ENCODE results near the gene CROCC2. TPM values are rescaled to one million over a fixed set of nuclear protein-coding genes. Genes with fewer than 3 reads are reported as not detected.

The CROCC2 gene
- total RNA-seq, 1 experiment from 2014 or later = not detected

DNA sequence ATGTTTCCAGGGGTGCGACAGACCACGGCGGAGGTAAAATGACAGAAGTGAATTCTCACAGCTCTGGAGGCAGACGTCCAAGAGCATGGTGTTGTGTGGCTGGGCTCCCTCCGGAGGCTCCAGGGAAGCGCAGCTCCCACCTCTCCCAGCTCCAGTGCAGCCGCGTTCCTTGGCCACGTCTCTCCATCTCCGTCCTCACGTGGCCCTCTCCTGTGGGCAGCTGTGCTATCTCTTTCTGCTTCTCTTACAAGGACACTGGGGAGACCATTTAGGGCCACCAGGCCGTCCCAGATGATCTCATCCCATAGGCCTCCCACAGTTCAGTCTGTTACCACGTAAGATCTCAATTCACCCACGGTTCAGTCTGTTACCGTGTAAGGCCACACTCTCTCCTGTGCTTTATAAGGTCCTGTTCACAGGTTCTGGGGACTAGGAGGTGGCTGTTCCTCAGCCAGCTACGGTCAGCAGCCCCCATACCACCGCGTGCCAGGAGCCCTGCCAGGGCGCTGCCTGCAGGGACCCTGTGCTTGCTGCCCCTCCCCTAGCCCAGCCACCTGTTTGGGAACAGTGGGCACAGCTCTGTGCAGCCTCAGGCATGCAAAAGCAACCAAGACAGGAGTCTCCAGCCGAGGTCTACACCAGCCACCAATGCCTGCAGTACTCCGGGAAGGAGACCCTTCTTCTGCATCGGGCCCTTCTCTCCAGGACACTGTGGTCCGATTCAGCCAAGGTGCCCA is 7.2 kb upstream of the CROCC2 start:
- in situ Hi-C loops (cut with HindIII; ENCODE audit: low pct_unique_long_range_greater_than_20kb, low sequenced_read_pairs) = no loop called here
- no peak for DNase-seq (ENCODE audit: low read depth, low spot score)

DNA sequence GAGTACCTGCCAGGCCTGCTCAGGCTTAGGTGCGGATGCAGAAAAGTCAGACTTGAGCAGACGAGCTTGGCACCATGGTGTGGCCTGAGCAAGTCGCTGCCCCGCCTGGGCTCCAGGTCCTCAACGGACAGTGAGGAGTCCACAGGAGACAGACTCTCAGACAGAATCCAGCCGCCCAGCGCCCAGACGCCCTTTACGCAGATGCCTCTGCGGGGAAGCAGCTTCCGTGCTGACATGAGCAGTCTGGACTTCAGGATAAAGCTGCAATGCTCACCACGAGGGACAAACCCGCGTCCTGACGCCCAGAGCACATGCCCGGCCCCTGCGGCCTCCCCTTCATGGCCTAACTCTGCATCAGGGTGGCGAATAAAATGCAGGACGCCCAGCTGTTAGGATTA is 6.7 kb upstream of the CROCC2 start:
- in situ Hi-C loops (cut with HindIII; ENCODE audit: low pct_unique_long_range_greater_than_20kb, low sequenced_read_pairs) = no loop called here
- DNase-seq (ENCODE audit: low read depth, low spot score) = no peak

DNA sequence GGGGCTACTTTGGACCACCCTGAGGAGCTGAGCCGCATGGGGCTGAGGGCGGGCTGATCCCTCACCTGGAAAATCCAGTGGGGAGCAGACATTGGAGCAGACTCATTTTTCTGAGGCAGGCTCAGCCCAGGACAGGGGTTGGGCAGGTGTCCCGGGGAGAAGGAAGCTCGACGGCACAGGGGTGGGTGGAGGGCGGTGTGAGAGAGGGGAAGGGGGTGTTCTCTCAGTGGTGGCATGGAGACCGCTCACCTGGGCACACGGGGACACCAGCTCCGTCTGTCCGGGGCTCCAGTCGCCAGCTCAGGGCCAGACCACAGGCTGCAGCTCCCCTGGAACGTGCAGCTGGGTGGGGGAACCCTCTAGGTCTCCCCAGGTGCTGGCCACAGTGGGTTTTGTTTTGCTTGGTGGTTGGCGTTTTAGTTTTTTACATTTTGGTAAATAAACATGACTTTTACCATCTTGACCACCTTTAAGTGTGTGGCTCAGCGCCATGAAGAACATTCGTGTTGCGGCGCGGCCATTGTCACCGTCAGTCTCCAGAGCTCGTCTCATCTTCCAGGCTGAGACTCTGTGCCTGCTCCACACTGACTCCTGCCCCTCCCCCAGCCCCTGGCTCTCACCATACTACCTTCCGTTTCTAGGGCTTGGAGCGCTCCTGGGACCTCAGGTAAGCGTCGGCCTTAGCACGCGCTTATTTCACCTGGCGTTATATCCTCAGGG is 5.8 kb upstream of the CROCC2 start:
- in situ Hi-C loops (cut with HindIII; ENCODE audit: low pct_unique_long_range_greater_than_20kb, low sequenced_read_pairs) = no loop called here
- DNase-seq (ENCODE audit: low read depth, low spot score) = no peak

DNA sequence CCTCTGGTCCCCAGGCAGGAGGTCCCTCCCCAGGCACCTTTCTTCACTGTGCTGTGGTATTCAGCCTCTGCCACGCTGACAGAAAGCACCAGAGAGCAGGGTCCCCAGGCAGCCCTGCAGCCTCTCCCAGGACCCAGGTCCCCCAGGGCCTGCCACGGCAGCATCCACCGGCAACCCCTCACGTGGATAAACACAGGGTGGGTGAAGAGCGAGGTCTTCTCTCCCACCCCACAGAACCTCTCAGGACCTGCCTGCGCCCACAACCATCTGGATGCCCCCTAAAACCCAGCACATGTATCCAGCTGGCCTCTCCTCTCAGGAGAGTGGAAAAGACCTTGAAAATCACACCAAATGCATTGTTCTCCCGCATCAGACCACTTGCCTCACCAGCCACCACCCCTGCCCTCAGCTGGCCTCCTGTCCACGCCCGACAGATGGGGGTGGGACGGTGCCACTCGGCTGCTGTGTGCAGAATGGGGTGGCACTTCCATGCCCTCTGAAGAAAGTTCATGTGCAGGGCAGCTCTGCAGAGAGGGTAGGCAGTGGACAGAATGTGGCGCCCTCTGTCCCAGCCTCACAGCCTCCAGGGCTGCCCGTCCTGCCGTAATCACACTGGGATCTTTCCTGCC is 4.0 kb upstream of the CROCC2 start:
- no peak for DNase-seq (ENCODE audit: low read depth, low spot score)
- in situ Hi-C loops (cut with HindIII; ENCODE audit: low pct_unique_long_range_greater_than_20kb, low sequenced_read_pairs) = no loop called here

DNA sequence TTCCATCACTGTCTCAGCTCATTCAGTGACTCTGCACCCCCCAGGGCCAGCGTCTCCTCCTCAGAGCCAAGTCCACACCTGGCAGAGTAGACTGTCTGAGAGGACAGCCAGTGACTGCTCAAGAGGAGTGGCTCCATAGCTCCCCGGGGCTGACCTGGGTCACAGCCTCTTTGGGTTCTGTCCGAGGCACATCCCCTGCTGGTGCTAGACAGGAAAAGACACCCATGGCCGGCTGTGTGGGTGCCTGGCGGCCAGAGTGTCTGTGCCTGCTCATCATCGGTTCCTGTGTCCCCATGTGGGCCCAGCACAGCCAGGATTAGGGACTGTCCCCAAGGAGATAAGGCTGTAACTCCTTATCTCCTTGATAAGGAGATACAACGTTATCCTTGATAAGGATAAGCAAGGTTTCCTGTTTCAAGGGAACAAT is 3.5 kb upstream of the CROCC2 start:
- DNase-seq (ENCODE audit: low read depth, low spot score) = no peak
- in situ Hi-C loops (cut with HindIII; ENCODE audit: low pct_unique_long_range_greater_than_20kb, low sequenced_read_pairs) = no loop called here

DNA sequence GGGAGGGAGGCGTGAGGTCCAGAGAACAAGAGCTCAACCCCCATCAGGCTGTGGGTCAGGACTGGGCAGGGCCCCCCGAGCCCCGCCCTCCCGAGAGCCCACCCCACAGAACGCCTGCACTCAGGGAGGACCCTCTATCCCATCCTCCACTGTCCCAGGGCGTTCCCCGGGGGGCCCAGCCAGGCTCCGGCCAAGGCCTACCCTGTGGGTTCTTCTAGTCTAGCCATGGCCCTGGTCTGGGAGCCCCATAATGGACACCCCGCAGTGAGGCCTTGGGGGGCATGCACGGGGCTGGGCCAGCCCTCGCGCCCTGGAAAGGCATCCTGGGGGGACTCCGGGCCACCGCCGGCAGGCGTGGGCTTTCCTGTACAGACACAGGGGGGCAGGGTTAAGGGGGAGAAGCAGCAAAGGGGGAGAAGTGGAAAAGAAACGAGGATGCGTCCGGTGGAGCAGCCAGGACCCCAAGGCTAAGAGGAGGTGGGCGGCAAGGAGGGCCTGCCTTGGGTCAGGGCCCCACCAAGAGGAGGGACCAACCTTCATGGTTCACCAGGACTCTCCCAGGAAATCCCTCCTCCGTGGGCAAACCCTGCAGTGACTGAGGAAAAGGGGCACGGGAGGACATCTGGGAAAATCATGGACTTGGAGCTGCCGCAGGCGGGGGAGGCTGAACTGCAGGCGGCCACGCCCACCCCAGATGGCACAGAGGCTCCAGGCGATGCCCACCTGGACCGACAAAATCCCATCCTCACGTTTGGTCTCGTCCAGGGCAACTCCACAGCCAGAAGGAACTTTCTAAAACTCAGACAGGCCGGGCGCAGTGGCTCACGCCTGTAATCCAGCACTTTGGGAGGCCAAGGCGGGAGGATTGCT is 2.7 kb upstream of the CROCC2 start:
- no peak for DNase-seq (ENCODE audit: low read depth, low spot score)
- in situ Hi-C loops (cut with HindIII; ENCODE audit: low pct_unique_long_range_greater_than_20kb, low sequenced_read_pairs) = no loop called here

DNA sequence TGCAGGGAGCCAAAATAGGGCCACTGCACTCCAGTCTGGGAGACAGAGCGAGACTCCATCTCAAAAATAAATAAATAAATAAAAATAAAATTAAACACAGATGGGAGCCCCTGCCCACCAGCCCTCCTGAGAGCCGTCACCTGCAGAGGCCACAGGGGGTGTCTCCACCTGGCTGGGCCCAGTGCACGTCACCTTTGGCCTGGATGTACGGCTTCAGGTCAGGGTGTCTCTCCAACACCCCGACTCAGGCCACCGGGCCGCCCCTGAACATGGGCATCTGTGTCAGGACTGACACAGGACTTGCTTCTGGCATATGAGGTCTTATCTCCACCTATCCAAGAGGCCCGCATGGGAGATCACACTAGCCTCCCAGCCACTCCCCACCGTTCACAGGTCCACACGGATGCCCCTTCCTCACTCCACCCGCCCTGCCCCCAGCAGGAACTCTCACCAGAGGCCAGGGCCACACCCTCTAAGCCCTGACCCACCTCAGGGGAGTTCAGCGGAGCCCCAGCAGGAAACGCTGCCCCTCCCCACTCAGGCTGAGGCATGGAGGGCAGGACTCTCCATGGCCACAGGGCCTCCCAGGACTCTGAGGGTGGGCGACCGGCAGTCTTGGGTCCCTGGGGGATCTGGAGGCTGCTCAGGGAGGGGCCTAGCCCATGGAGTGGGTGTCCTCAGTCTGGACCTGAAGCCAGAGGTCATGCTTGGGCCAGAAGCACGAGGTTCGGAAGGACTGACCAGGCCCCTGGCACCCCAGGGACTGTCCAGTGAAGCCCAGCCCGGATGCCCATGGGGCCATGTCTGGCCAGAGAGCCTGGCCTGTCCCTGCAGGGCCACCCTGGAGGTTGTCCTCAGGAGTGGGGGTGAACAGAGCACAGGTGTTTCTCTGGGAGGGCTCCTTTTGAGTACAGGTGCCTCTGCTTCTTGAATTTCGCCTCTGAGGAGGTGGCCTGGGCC is 1.6 kb upstream of the CROCC2 start:
- in situ Hi-C loops (cut with HindIII; ENCODE audit: low pct_unique_long_range_greater_than_20kb, low sequenced_read_pairs) = no loop called here

DNA sequence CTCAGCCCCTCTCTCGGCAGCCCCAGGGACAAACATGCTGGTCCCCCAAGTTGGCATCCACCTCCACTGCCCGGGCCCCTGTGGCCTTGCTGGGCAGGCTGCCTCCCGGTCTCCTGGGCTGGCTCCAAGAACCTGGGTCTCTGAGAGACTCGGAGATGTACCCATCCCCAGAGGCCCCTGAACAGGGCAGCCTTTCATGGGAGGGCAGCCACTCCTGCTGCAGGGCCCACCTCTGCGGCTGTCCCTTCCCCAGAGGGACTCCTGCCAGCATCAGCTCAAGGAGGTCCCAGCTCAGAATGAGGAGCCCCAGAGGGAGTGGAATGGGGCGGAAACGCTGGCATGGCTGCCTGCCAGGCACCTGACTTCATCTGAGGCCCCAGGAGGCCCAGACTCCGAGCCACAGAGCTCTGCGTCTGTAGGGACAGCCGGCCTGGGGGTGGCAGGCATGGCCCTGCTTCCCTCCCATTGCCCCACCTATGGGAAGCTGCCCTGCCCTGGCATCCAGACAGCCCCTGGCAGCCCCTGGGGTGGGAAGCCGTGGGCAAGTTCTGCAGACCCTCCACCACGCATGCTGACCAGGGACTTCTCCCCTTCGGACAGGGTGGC is 857 bp upstream of the CROCC2 start:
- in situ Hi-C loops (cut with HindIII; ENCODE audit: low pct_unique_long_range_greater_than_20kb, low sequenced_read_pairs) = no loop called here
- no peak for DNase-seq (ENCODE audit: low read depth, low spot score)

More for the DNA sequence above, 1.6 kb upstream of the CROCC2 start:
- DNase-seq (ENCODE audit: low read depth, low spot score) = no peak

DNA sequence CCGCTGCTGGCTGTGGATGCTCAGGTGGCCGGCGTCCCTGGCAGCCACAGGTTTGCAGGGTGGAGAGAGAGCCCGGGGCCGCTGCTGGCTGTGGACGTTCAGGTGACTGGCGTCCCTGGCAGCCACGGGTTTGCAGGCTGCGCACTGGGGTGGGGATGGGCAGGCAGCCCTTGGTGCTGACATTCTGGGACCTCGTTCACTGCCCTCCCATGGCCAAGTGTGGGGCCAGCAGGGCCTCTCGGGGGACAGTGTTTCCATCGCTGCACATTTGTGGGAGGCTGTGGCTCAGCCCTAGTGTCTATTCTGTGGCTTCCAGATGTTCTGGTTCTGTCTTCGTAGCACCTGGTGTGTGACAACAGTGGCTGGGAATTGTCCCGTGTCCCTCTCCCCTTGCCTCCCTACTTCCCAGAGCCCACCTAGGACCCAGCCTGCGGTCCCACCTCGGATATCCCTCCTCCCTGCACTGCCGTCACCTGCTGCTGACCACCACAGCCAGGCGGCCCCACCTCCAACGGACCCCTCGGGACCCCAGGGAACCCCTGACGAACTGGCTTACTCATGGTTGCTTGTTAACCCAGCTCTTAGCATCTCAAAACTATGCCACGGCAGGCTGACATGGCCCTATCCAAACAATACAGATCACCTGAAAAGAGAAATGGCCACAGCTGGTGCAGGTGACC is 915 bp downstream of the CROCC2 start:
- DNase-seq (ENCODE audit: low read depth, low spot score) = no peak

DNA sequence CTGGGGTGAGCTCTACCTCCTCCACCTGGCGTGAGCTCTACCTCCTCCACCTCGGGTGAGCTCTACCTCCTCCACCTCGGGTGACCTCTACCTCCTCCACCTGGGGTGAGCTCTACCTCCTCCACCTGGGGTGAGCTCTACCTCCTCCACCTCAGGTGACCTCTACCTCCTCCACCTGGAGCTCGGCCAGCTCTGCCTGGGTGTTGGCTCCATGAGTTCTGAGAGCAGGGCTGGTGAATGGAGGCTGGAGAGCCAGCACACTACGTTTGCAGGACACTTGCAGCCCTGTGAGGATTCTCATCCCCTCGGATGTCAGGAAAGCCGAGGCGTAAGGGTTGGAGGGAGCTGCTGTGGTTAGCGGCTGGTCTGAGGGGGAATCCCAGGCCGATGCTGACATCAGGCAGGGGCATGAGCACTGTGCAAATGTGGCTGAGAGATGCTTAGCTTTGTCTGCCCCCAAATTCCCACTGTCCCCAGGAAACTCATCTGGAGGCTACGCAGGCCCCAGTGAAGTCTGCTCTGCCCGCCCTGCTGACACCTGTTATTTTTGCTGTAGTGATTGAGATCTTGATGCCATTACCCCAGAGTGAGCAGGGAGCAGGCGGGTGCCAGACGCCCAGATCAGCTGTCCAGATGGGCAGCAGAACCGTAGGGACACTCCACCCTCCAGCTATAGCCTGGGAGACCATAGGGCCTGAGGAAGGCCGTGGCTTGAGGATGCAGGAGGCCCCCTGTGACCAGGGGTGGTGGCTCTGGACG is 3.3 kb downstream of the CROCC2 start:
- no peak for DNase-seq (ENCODE audit: low read depth, low spot score)
- in situ Hi-C loops (cut with HindIII; ENCODE audit: low pct_unique_long_range_greater_than_20kb, low sequenced_read_pairs) = no loop called here

More for the DNA sequence above, 915 bp downstream of the CROCC2 start:
- in situ Hi-C loops (cut with HindIII; ENCODE audit: low pct_unique_long_range_greater_than_20kb, low sequenced_read_pairs) = no loop called here

DNA sequence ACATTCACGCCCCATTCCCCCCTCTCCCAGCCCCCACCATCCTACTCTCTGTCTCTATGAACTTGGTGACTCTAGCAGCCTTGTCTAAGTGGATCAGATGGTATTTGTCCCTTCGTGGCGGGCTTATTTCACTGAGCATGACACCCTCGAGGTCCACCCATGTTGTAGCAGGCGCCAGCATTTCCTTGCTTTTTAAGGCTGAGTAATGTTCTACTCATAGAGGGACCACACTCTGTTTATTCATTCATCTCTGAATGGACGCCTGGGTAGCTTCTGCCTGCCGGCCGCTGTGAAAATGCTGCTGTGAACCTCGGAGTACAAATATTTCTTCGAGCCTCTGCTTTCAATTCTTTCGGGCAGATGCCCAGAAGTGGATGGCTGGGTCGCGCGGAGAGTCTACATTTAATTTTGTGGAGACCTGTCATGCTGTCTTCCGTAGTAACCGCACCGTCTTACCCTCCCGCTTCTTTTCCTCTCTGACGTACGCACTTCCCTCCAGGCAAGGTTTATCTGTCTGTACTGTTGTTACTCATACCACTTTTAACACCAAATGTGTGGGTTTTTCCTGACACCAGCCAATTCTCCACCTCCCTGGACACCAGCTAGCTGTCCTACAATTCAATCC is 5.6 kb downstream of the CROCC2 start:
- in situ Hi-C loops (cut with HindIII; ENCODE audit: low pct_unique_long_range_greater_than_20kb, low sequenced_read_pairs) = no loop called here
- DNase-seq (ENCODE audit: low read depth, low spot score) = no peak

DNA sequence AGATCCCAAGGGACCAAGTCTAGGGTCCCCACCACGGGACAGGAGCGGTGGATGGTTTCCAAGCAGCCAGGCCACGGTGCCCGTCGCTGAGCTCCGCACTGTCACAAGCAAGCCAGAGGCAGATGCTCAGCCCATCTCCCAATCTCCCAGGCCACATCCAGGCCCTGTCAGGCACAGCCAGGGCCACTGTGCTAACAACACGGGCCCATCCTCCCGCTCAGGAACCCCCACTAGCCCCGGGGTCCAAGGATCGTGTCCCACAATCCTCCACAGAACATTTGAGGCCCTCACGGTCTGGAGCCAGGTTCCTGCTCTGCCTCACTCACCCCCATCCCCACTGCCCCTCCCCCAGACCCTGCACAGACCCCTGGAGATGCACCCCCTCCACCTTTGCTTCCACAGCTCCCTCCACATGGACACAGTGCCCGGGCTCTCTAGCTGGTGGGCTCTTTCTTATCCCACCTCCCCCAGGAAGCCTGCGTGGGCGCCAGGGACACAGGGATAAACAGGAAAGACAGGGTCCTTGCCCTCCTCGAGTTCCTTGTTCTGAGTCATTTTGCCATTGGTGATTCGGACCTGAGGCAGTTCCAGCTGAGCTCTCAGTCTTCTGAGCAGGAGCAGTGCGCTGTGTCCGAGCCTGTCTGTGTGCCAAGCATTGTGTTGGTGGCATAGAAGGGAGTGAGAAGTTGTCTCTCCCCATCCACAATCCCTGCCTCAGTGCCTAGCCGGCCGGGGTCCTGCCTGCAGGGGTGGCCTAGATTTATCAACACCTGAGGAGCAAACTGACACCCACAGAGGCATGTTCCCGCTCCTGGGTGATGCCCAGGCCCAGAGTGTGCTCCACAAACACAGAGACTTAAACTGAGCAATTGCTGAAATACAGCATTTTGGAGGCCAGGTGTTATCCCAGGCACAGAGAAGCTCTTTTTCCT is 7.0 kb downstream of the CROCC2 start:
- no peak for DNase-seq (ENCODE audit: low read depth, low spot score)
- in situ Hi-C loops (cut with HindIII; ENCODE audit: low pct_unique_long_range_greater_than_20kb, low sequenced_read_pairs) = no loop called here

DNA sequence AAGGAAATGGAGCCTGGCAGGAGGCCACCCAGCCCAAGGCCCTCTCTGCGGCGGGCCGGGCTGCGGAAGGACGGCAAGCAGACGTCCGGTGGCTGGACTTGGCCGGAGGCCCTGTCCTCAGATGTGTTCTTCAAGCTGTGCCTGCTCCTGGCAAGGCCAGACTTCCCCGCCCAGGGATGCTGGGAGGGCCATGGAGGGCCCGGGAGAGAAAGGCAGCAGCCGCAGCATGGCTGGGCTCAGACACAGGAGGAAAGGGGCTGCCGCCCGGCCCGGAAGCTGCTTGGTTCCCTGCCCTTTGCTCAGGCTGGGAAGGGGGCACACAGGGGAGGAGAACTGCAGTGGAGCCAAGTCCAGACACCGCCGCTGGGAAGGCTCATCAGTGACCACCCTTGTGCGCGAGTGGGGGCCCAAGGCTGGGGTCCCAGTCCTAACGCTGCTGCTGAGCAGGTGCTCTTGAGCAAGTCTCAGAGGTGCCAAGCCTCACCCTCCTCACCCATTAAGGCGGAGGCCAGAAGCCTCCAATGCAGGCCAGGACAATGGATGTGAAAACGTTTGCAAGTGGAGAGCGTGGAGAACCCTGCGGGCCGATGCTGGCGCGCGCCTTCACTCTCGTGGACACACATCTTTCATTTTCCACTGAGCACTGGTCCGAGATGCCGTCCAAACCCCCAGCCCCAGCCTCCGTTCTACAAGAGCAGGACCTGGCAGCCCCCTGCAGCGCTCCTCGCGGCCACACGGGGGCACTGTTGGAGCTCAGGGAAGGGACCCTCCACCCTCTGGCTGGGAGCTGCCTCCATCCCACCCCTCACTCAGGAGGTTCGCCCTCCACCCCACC is 7.9 kb downstream of the CROCC2 start:
- in situ Hi-C loops (cut with HindIII; ENCODE audit: low pct_unique_long_range_greater_than_20kb, low sequenced_read_pairs) = no loop called here

More for the DNA sequence above, 7.9 kb downstream of the CROCC2 start:
- DNase-seq (ENCODE audit: low read depth, low spot score) = peak; percentile 51

All from SK-MEL-5 (cell line).